SK-N-MC (cell line): ENCODE data around the gene MIA2.

Source experiments
- EZH2 ChIP-seq: fragments of 200-600 bp; sonication (generic); IDR thresholded peaks from one replicate; pipeline ENCODE4 v1.6.1; 2017; ENCODE audit warnings: antibody characterized with exemption
- POLR2AphosphoS5 ChIP-seq: IDR thresholded peaks from 2 replicates; pipeline ENCODE4 v1.6.1; 2012; ENCODE audit warnings: mild to moderate bottlenecking, low read depth, low read length, borderline replicate concordance

GRCh38 chr14:39381366-39381765 is 147.7 kb downstream of the MIA2 start:
- TF ChIP-seq EZH2 (no peak), POLR2AphosphoS5 (no peak)
